GM21717 (cell line): Measurements from ENCODE around the gene FAM229B.
"Not testable (repeated sequence)": the region's sequence is repeated elsewhere in the genome, so short reads cannot be mapped to it uniquely, and the experiment has no call there.

Experiments
- ATAC-seq: cut with Tn5 transposase; IDR thresholded peaks from one replicate; pipeline ENCODE4 v1.9.1; 2021; ENCODE audit warnings: mild to moderate bottlenecking, moderate library complexity; ENCODE audit not compliant: unreplicated experiment

Gene FAM229B

DNA sequence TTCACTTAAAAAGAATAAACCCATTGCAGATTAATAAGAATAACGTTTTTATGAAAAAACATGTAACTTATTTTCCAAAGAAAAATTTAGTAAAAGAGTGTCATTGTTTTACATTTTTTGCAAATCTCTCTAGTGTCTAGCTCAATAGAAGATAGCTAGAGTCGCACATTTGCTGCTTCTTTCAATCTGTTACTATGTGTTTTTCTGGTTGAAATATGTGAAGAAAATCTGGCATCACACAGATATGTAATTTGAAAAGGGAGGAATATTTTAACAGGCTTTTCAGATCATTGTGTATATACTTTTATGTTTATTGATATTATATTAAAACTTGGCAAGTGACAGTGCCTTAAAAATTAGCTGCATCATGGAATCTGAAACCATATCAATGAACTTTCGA is 24.4 kb upstream of the FAM229B start:
- no peak for ATAC-seq

DNA sequence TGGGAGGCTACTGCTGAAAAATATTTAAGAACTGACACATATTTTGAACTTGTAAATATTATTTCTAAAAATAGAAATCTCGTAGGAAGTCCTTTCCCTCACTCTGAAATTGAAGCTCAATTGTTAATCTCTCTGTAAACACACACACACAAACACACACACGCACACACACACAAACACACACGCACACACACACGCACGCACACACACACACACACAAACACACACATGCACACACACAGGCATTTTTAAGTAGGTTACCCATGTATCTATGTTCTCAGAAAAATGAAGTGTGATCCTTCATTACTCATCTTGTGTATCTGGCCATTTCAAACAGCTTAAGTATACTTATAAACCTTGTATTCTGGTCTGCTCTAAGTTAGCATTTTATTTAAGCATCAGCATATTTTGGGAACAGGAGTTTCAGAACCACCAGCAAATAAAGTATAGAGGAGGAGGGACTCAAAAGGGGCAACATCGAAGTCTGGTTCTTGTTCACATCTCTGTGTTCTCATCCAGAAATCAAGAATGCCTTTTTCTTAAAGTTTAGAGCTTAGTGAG is 21.9 kb upstream of the FAM229B start:
- ATAC-seq: no peak

DNA sequence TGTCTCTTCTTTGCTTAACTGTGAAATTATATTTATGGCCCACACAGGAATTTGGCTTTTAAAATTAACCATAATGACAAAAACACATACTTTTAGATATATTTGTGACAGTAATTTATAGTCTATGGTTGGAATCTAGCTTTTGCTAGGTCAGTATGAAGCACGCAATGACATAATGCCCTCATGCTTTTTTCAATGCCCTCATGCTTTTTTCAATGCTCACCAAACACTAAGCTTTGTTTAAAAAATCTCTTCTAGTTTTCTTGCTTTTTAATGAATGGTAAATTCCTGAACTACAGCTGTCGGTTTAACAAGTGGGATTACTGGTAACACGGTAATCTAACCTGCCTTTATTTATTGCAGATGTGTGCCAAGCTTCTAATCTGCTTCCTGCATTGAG is 20.8 kb upstream of the FAM229B start:
- ATAC-seq: no peak

DNA sequence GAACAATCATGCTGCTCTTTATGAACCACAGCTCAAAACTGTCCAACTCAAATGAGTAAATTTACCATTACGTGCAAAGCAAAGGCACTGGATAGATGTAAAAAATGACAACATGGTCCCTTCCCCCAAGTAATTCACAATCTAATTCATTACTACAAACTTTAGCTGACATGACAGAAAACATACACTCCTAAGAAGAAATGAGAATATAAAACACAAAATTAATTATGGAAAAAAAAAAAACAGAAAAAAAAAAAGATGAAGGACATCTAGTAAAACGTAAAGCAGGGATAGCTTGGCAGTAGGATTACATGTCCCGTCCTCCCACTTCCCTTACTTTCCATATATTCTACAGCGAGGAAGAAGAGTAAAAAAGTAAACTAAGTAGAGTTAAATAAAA is 5.8 kb upstream of the FAM229B start:
- ATAC-seq: no peak

DNA sequence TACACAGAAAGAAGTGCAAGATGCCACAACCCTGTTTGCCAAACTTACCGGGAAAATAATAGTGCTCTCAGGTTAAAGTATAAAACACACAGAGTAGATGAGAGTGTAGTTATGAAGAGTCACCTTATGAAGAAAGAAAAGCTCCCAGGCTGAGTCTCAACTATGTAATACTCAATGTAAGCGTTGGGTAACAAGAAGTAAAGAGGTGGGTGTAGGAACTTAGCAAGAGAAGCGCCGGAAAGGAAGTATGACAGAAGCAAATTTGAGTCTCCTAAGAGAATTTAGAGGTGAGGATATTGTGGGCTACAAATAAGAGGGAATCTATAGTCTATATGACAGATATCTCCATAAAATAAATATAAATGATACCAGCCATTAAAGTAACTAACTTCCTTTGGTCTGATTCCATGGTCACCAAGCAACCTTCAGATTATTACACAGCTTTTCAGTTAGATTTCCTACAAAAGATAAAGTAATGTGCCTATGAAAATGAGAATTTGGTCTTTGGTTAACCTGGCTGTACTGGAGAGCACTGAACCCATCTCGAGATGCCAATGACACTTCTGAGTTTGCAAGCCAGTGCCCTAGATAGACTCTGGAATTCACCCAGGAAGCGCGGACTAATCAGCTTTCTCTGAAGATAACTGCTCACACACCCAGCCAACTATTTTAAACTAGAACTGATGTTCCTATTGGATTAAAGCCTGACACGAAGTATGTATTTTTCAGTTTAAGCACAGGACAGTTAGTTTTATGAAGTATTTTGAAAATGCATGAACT is 1.9 kb upstream of the FAM229B start:
- ATAC-seq: no peak

DNA sequence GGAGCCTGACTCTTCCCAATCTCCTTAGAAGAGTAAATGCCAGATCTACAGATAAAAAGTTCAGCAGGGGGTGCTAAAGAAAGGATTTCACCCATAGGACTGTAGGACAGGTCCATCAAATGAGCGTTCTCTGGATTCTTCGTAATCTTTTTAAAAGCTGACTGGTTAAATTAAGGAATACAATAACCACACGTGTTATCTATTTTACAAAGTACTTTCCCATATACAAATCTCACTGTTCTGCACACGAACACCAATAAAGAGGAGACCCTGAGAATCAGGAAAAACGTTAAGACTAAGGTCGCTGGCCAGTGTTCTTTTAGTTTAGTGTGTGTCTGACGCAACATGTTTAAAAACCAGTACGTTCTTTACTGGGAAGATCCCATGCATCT is 651 bp upstream of the FAM229B start:
- ATAC-seq: peak; percentile 35

DNA sequence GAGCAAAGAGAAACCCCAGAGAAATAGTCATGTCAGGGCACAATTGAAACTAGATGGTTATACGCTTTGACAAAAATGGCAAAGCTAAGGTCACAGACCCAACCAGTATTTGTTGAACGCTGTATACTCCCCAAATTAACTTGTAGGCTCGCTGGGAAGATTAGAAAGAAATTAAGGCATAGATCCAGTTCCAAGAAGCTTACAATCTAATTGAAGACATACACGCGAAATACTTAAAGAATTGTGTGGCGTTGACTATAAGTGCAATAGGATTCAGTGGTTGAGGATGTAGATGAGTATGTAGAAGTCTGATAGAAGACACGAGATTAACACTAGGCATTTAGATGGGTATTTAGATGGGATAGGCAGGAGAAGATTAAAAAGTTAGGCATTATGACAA is 525 bp downstream of the FAM229B start:
- no peak for ATAC-seq

DNA sequence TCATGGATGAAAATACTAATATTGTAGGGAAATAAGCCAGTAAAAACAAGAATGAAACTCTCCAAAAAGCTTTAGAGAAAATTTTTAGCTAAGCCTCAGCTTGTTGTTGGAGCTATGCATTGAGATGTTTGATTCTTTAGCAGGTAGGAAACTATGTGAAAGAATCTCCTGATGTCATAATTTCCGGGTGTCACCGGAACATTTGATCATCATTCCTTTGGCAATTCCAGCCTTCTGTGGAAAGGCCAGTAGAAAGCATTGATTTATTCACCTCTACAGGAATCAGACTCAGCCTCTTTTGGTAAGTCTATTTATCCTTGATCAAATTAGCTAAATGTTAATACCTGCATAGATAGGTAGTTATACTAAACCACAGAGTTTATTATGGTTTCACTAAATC is 9.5 kb downstream of the FAM229B start:
- ATAC-seq: no peak

DNA sequence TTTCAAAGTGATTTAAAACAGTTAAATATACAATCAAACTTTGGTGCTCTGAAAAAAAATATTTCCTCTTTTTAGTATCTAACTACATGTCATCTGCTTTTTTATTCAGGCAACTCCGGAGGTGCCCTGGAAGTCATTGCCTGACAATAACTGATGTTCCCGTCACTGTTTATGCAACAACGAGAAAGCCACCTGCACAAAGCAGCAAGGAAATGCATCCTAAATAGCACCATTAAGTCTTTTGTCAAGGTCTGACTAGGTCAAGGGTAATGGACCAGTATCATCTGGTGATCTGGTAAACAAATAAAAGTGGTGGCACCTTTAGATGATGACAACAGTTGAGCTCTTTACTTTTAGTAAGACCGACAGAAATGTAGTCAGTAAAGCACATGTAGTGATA is 13.2 kb downstream of the FAM229B start:
- no peak for ATAC-seq

DNA sequence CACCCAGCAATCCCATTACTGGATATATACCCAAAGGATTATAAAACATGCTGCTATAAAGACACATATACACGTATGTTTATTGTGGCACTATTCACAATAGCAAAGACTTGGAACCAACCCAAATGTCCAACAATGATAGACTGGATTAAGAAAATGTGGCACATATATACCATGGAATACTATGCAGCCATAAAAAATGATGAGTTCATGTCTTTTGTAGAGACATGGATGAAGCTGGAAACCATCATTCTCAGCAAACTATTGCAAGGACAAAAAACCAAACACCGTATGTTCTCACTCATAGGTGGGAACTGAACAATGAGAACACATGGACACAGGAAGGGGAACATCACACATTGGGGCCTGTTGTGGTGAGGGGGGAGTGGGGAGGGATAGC is 18.6 kb downstream of the FAM229B start:
- ATAC-seq: not testable (repeated sequence)

DNA sequence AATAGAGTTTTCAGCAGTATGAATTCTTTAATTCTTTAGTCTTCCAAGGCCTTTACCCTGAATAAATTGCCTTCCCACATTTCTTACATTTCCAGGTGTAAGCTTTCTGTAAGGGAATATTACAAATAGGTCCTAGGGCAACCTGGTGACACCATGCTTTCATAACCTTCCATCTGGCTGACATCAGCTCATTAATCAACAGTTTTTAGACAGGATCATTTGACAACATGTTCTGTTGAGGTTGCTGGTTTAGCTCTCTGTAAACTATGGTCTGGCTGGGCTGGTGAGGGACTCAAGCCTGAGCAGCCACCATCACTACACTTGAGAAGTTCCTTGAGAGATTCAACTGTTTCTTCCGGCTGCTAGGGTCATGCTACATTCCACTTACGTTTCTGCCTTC is 19.2 kb downstream of the FAM229B start:
- no peak for ATAC-seq

DNA sequence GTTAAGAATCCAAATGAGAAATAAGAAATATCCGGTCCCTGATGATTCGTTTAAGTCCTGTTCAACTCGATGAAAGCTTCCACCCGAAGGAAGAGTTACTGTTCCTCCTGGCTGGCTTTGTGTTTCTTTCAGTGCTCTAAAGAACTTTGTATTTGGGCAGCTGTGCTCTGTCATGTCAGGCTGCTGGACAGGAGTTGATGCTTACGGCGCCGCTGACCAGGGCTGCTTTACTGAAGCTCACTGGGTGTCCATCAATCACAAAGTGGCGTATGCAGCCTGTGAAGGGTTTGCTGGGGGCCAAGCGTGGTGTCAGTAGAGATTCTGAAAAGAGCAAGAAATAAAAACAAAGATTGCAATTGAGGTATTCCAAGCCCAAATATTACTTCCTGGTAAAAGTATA is 21.9 kb downstream of the FAM229B start:
- no peak for ATAC-seq

DNA sequence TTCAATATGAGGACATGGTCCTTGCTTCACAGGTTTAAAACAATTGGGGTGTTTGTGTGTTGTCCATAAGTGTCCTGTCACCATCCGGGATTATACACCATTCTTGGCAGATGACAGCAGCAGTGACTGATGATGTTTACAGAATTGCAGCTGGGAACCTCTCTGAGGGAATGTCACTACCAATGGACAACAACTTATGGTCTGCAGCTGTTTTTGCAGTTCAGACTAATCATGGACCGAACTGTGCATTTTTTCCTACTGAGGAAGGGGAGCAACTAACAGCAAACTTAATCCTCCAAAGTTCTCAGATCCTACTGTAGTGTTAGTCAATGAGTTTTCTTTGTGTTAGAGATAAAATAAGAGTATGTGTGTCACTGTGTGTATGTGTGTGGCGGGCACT is 26.0 kb downstream of the FAM229B start:
- ATAC-seq: no peak

DNA sequence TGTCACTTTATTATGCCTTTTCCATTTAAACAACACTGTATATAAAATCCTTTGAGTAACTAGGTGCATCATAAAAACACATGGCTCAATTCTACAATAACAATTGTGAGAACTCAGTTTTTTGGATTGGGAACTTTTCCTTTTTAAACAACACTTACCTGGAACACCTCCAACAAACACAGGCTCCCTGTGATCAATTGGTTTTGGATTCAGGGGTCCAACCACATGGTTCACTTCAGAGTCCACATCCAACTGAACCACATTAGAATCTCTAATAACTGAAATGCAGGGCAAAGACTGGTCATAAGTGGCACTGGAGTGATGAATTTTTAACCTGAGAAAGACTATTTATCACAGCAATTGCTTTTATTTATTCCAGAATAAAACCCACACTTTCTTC is 26.5 kb downstream of the FAM229B start:
- no peak for ATAC-seq

DNA sequence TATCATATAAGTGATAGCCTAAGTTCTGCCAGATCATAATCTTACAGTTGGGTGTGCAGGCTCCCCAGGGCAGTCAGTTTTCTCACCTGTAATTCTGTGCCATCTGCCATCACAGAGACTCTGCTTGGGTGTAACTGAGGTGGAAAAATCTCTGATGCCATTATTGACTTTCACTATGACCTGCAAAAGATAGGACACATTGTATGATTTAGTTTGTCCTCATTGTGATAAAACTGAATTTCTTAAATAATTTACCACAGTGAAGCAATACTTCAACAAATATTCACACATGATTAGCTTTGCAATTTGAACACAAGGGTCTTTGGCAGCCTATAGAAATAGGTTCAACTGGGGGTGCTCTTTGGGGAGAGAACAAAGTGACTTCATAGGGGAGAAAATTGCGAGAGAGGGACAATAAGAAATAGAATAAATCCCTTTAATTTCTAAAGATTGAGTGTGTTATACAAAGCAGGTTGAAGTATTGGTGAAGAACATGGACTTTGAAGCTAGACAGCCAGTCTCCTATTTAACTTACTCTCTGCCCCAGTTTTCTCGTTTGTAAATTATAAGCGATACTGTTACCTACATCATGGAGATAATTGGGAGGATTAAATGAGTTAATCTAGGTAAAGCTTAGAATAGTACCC is 27.3 kb downstream of the FAM229B start:
- no peak for ATAC-seq

DNA sequence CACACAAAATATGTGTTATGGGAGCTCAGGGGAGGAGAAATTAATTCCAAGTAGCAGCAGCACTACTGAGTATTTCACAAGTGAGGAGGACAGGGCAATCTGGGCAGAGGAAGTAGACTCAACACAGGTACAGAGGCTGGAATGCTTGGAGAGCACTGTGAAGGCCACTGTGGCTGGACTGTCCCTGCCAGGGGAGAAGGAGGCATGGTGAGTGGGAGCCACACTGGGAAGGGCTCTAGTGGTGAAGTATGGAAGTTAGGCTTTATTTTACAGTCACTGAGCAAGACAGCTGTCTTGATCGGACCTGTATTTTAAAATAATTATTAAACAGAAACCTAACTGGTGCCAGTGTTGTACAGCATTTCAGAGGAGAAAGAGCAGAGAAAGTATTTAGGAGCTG is 28.8 kb downstream of the FAM229B start:
- no peak for ATAC-seq

DNA sequence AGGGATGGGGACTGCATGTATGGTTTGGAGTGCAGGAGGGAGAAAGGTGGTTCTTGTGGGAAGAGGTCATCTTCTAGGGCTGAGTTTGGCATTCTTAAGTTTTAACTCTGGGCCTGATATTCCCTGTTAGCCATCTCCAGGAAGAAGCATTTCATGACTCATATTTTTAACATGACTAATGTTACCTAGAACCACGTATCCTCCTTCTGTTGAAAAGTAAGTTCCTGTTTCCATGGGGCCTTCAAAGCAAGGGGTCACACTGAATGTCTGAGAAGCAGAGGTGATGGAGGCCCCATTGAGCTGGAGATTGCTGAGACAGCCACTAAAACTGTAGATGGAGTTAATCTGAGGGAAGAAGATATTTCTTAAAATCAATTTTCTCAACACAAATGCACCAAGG is 30.2 kb downstream of the FAM229B start:
- no peak for ATAC-seq

DNA sequence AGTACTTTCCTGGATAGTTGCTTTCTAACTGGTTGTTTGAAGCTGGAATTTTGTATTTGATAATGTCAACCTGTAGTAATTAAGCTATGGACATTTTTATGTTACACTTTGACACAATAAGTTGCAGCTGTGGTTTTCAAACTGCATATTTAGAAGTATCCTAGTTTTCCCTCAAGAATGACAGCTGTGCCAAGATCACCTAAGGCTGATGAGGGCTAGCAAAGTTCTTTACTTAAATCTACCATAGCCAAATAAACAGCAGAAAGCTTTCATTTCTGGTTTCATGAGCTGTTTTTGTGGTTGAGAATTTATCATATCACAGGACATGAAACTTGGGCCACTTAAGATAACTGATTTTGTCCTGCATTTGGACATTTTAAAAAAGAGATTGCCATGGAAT is 30.6 kb downstream of the FAM229B start:
- no peak for ATAC-seq

DNA sequence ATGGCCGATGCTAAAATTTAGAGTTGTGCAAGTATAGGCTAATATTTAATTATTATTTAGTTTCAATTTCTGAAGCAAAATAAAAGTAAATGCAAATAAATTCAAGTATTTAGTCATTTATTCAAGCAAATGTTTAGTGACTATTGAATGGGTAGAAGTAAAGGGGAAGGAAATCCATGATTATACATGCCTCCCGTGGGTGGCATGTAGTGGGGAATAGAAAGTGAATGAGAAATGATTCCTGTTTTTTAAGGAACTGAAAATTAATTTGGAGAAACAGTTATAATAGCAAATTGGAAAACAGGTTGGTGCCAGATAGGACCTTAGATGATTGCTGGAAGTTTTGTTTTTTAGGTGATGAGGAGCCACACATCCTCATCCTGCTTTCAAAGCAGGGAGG is 35.4 kb downstream of the FAM229B start:
- ATAC-seq: no peak

DNA sequence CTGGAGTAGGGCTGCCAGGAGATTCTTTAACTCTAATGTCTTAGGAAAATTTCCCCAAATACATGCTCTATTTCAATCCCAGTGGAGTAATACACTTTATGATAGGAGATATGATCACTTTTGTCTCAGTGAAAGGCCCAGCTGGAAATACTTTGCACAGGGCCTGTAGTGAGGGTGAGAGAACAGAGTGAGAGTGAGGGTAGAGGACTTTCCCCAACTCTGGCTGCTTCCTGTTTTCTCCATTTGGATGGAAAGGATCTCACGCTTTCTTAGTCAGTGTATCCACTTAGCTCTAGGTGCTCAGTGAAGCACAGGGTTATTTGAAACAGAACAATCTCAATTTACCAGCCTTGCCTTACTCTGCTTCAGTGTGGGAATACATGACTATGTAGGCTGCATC is 36.6 kb downstream of the FAM229B start:
- no peak for ATAC-seq

DNA sequence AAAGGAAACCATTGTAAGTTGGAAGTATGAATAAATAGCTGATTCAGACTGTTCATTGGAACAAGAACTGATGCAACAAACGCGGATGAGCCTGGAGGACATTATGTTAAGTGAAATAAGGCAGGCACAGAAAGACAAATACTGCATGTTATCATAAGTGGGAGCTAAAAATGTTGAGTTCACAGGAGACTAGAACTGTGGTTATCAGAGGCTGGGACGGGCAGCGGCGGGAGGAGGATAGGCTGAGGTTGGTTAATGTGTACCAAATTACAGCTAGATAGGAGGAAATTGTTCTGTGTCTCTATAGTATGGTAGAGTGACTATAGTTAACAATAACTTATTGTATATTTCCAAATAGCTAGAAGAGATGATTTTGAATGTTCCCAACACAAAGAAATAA is 40.8 kb downstream of the FAM229B start:
- no peak for ATAC-seq

DNA sequence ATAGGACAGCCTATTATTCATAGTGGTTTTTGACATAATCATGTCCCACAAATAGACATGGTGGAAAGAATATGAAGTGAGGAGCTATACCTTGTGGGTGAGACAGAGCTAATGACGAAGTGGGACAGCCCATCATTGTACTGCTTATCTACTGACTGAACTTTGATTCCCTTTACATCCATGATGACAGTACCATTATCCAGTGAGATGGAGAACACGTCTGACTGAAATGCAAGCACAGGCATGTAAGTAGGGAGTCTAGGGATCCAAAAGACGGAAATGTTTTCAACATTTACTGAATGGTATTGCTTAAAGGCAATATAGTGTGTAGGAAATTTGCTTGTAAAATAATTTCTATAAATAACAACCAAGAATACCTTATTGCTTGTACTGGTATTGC is 43.5 kb downstream of the FAM229B start:
- ATAC-seq: no peak

DNA sequence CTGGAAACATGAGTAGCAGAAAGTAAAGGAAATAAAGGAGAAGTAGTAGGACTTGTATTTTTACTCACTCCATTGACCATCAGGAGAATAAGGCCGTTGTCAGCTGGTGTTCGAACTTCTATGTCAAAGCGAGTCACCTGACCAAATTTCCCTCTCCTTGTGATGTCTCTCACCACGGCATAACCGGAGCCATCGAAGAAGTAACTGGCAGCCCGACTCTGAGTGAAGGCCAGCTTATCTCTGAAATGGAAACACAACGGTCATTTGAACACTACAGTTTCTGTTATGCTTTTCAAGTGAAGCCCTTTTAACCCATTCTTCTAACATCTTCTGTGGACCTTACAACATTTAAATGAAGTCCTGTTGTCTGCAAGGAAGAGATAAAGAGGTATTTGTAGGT is 51.7 kb downstream of the FAM229B start:
- no peak for ATAC-seq
